ENCODE results near the gene NOL12. TPM values are rescaled to one million over a fixed set of nuclear protein-coding genes. Genes with fewer than 3 reads are reported as not detected.

NOL12 gene
- total RNA-seq, 2 donors from 2014 or later = 25.2 to 48.4 TPM

DNA sequence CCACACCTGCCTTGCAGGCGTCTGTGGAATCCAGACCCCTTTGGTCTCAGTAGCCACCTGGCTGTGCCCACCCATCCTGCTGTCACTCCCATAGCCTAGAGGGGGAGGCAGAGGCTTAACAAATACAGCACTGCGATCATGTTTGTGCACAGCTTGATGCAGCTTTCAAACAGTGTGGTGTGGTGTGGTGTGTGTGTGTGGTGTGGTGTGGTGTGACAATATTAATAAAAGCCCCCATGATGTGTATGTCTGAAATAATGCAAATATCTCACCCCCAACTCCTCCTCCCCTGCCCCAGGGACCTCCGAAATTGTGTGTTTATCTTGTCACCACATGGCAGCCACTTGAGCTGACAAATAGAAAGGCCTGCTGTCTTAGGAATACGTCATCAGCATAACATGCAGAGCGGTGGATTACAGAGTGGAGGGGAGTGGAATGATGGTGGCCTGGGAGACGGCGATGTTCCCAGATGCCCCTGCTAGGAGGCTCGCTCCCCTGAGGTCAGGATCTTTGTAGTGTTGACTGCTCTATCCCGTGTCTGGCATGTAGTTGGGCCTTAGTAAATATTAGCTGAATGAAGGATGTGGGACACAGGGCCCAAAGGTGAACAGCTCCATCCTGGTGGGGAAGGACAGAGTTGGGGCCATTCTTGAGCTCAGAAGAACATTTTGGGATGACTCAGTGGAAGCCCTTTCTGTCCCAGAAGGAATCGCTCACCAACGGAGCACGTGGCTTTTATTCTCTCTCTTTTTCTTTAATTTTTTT, 24.8 kb upstream of the NOL12 start:
- H3K9ac ChIP-seq (ENCODE audit: low read depth in 2 of 2, low read length in 2 of 2) = peak overlapping the region in 1 of 2 donors; percentile 91
- no peak for TF ChIP-seq CTCF (IDR thresholded peaks at IDR 0.05)
- intact Hi-C loops (cut with DNase I) = no loop called here
- peaks cover 19% of the 10 kb centered on the region for H3K4me1 ChIP-seq
- H3K4me3 ChIP-seq = no peak overlapping the region
- H3K36me3 ChIP-seq = no peaks in the 10 kb centered on the region
- no peaks in the 10 kb centered on the region for H3K27me3 ChIP-seq
- no peak for DNase-seq
- peak overlapping the region; percentile 37 for H3K27ac ChIP-seq
- no peaks in the 10 kb centered on the region for H3K9me3 ChIP-seq

GRCh38 chr22:37662039-37662438, 24.1 kb upstream of the NOL12 start:
- DNase-seq = no peak
- Histone ChIP-seq H3K4me3 (no peak overlapping the region), H3K9ac (ENCODE audit: low read depth in 2 of 2, low read length in 2 of 2) (peak overlapping the region in 1 of 2 donors; percentile 22), H3K27ac (peak overlapping the region; percentile 37), H3K4me1 (peaks cover 19% of the 10 kb centered on the region), H3K27me3 (no peaks in the 10 kb centered on the region), H3K36me3 (no peaks in the 10 kb centered on the region), H3K9me3 (no peaks in the 10 kb centered on the region)
- no peak for TF ChIP-seq CTCF (IDR thresholded peaks at IDR 0.05)
- intact Hi-C loops (cut with DNase I) = no loop called here

GRCh38 chr22:37663521-37664140, 22.5 kb upstream of the NOL12 start:
- Histone ChIP-seq H3K36me3 (no peaks in the 10 kb centered on the region), H3K27ac (no peak overlapping the region), H3K4me1 (peaks cover 19% of the 10 kb centered on the region)

DNA sequence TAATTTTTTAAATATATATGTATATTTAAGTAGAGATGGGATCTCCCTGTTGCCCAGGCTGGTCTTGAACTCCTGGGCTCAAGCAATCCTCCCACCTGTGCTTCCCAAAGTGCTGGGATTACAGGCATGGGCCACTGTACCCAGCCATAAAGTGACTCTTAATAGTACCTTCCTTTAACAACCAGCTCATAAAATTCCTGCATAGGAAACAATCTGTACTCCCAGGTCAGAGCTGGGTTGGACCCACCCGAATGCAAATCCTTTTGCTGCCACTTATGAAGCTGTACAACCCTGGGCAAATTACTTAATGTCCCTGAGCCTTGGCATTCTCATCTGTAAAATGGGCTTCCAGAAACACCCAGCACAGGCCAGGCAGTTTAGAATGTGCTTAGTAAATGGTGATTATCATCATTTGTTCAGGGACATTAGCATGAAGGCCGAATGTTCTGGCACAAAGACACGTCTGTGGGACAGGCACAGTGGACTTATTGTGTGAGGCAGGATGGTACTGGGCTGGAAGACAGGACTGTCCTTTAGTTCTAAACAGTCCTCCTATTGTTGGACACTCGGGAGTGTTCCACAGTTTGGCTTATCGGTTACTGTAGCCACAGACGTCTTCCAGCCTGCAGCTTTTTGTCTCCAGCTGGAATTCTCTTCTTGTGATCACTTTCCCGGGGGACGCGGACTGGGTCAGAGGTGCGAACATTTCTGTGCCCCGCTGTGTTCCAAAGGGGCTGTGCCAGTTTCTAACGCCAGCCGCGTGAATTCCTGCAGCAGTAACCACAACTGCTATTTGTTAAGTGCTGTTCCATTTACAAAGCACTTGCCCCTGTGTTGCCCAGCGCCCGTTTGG, 21.7 kb upstream of the NOL12 start:
- no peak for DNase-seq

More at GRCh38 chr22:37663521-37664140, 22.5 kb upstream of the NOL12 start:
- no peak for DNase-seq
- H3K27me3 ChIP-seq = no peaks in the 10 kb centered on the region
- TF ChIP-seq CTCF (IDR thresholded peaks at IDR 0.05) = no peak
- H3K4me3 ChIP-seq = no peak overlapping the region
- intact Hi-C loops (cut with DNase I) = no loop called here
- no peaks in the 10 kb centered on the region for H3K9me3 ChIP-seq
- peak overlapping the region in 1 of 2 donors; percentile 17 for H3K9ac ChIP-seq (ENCODE audit: low read depth in 2 of 2, low read length in 2 of 2)

More for the DNA sequence above, 21.7 kb upstream of the NOL12 start:
- no peak overlapping the region for H3K4me3 ChIP-seq
- no peak for TF ChIP-seq CTCF (IDR thresholded peaks at IDR 0.05)
- H3K9me3 ChIP-seq = no peaks in the 10 kb centered on the region
- peaks cover 18% of the 10 kb centered on the region for H3K4me1 ChIP-seq
- H3K9ac ChIP-seq (ENCODE audit: low read depth in 2 of 2, low read length in 2 of 2) = no peak overlapping the region
- intact Hi-C loops (cut with DNase I) = no loop called here
- no peak overlapping the region for H3K27ac ChIP-seq
- no peaks in the 10 kb centered on the region for H3K27me3 ChIP-seq
- no peaks in the 10 kb centered on the region for H3K36me3 ChIP-seq
